ELR (cell line): ENCODE data around the gene KRT1.

Source experiments
- DNase-seq: peaks from one replicate; pipeline ENCODE4 v3.0.0-alpha.2; 2015; ENCODE audit warnings: low read depth

The KRT1 gene

GRCh38 chr12:52634266-52635056 is 45.7 kb downstream of the KRT1 start:
- no peak for DNase-seq

- no peak for DNase-seq
Observed at GRCh38 chr12:52633383-52633782, 46.8 kb downstream of the KRT1 start.

- no peak for DNase-seq
Observed at GRCh38 chr12:52632656-52633055, 47.6 kb downstream of the KRT1 start.

GRCh38 chr12:52631676-52632459 is 48.3 kb downstream of the KRT1 start:
- no peak for DNase-seq

- no peak for DNase-seq
Observed at GRCh38 chr12:52631264-52631663, 48.9 kb downstream of the KRT1 start.

GRCh38 chr12:52630599-52631200 is 49.5 kb downstream of the KRT1 start:
- DNase-seq, result no peak

- no peak for DNase-seq
Observed at GRCh38 chr12:52630008-52630500, 50.2 kb downstream of the KRT1 start.

GRCh38 chr12:52629281-52630007 is 50.8 kb downstream of the KRT1 start:
- no peak for DNase-seq

GRCh38 chr12:52628841-52629240 is 51.4 kb downstream of the KRT1 start:
- DNase-seq, result no peak

GRCh38 chr12:52628111-52628507 is 52.1 kb downstream of the KRT1 start:
- DNase-seq, result no peak

GRCh38 chr12:52627395-52628110 is 52.7 kb downstream of the KRT1 start:
- no peak for DNase-seq
